Endothelial cell of umbilical vein (primary cell): ENCODE measurements around the gene GFER.

Source experiments
- EZH2 ChIP-seq: IDR thresholded peaks from 2 replicates; pipeline ENCODE4 v1.6.1; 2012; ENCODE audit warnings: borderline replicate concordance, low read depth, mild to moderate bottlenecking, moderate library complexity, low read length, inconsistent platforms; ENCODE audit not compliant: severe bottlenecking
- FOS ChIP-seq: IDR thresholded peaks from 2 replicates; pipeline ENCODE4 v1.6.1; 2011; ENCODE audit warnings: mild to moderate bottlenecking, low read length, moderate library complexity, borderline replicate concordance; ENCODE audit not compliant: insufficient read depth
- GATA2 ChIP-seq: IDR thresholded peaks from 2 replicates; pipeline ENCODE4 v1.7.0; 2011; ENCODE audit warnings: low read depth, mild to moderate bottlenecking, moderate library complexity, mixed read lengths, low read length; ENCODE audit not compliant: insufficient read length, insufficient read depth
- MYC ChIP-seq: IDR thresholded peaks from one replicate; pipeline ENCODE4 v1.6.1; 2011; ENCODE audit warnings: mild to moderate bottlenecking, low read depth, low read length
- POLR2A ChIP-seq: IDR thresholded peaks from 2 replicates; pipeline ENCODE4 v1.6.1; 2012; ENCODE audit warnings: low read depth, mild to moderate bottlenecking, control low read depth, low read length
- POLR2AphosphoS5 ChIP-seq: IDR thresholded peaks from 2 replicates; pipeline ENCODE4 v1.6.1; 2012; ENCODE audit warnings: low read depth, mild to moderate bottlenecking, control low read depth, low read length, moderate library complexity; ENCODE audit not compliant: insufficient read depth
- TF ChIP-seq, protein P1 (sequence below), 2 donors: IDR thresholded peaks; 1 replicate in 1 of 2; 2 replicates in 1 of 2; pipeline ENCODE4 v1.5.1; 2011; ENCODE audit warnings: low read length in 2 of 2, mild to moderate bottlenecking in 2 of 2, moderate library complexity in 2 of 2, control low read depth in 1 of 2, inconsistent platforms in 1 of 2, low read depth in 1 of 2; ENCODE audit not compliant: insufficient read depth in 1 of 2; ENCODE audit errors: extremely low read depth in 1 of 2
- TF ChIP-seq, protein P2 (sequence below): IDR thresholded peaks from 2 replicates; pipeline ENCODE4 v1.6.1; 2011; ENCODE audit not compliant: insufficient read depth, insufficient read length

DNA sequence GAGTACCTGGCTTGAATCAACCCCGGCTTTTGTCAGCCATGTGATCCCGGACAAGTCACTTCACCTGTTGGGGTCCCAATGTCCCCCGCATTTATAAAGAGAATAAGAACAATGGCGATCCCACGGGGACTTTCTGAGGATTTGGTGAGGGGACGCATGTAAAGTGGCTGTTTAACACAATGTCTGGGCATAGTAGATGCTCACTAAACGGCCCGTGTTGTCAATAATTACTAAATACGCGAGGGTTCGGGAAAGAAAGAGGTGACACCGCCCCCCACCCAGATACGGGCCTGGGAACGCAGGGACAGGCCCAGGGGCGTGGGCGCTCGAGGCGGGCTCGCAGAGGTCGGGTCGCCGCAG is 7.6 kb downstream of the GFER start:
- TF ChIP-seq, protein P1, sequence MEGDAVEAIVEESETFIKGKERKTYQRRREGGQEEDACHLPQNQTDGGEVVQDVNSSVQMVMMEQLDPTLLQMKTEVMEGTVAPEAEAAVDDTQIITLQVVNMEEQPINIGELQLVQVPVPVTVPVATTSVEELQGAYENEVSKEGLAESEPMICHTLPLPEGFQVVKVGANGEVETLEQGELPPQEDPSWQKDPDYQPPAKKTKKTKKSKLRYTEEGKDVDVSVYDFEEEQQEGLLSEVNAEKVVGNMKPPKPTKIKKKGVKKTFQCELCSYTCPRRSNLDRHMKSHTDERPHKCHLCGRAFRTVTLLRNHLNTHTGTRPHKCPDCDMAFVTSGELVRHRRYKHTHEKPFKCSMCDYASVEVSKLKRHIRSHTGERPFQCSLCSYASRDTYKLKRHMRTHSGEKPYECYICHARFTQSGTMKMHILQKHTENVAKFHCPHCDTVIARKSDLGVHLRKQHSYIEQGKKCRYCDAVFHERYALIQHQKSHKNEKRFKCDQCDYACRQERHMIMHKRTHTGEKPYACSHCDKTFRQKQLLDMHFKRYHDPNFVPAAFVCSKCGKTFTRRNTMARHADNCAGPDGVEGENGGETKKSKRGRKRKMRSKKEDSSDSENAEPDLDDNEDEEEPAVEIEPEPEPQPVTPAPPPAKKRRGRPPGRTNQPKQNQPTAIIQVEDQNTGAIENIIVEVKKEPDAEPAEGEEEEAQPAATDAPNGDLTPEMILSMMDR (IDR thresholded peaks at IDR 0.05; ENCODE audit: extremely low read depth in 1 of 2, insufficient read depth in 1 of 2, low read depth in 1 of 2, low read length in 2 of 2): no peak
- TF ChIP-seq EZH2 (no peak), POLR2A (no peak), FOS (no peak), POLR2AphosphoS5 (no peak), MYC (no peak), GATA2 (no peak)
- TF ChIP-seq, protein P2, sequence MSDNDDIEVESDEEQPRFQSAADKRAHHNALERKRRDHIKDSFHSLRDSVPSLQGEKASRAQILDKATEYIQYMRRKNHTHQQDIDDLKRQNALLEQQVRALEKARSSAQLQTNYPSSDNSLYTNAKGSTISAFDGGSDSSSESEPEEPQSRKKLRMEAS: no peak
